Progenitor cell of endocrine pancreas (in vitro differentiated cells): Measurements from ENCODE around the gene CAAP1. TPM values are rescaled to one million over a fixed set of nuclear protein-coding genes. Genes with fewer than 3 reads are reported as not detected.

Source experiments
- DNase-seq: peaks from one replicate; pipeline ENCODE4 v3.0.0; 2021; ENCODE audit warnings: low spot score; ENCODE audit not compliant: unreplicated experiment
- H3K27ac Mint-ChIP-seq: 2 replicates; pipeline ENCODE4 v1.8.0; 2021; ENCODE audit warnings: mild to moderate bottlenecking, moderate library complexity, mixed read lengths
- H3K27me3 Mint-ChIP-seq: 2 replicates; pipeline ENCODE4 v1.8.0; 2021; ENCODE audit warnings: mixed read lengths
- H3K36me3 Mint-ChIP-seq: 2 replicates; pipeline ENCODE4 v1.8.0; 2022; ENCODE audit warnings: mixed read lengths; ENCODE audit not compliant: insufficient read depth
- H3K4me1 Mint-ChIP-seq: 2 replicates; pipeline ENCODE4 v1.8.0; 2021; ENCODE audit warnings: low read depth, mixed read lengths
- H3K4me3 Mint-ChIP-seq: 2 replicates; pipeline ENCODE4 v1.8.0; 2021; ENCODE audit warnings: low read depth, mild to moderate bottlenecking, moderate library complexity, mixed read lengths
- H3K9me3 Mint-ChIP-seq: 2 replicates; pipeline ENCODE4 v1.8.0; 2021; ENCODE audit warnings: low read depth, mixed read lengths
- CTCF ChIP-seq: fragments of 200-600 bp; sonication (generic); IDR thresholded peaks from one replicate; pipeline ENCODE4 v1.5.0; 2021; ENCODE audit warnings: antibody characterized with exemption, mild to moderate bottlenecking; ENCODE audit not compliant: unreplicated experiment
- total RNA-seq: library from RNA; stranded (reverse); gene quantifications from 2 replicates; pipeline ENCODE4 v1.2.1, GENCODE V29; 2021

CAAP1 gene
- total RNA-seq, 1 donor from 2014 or later: 25.1 TPM

- Mint-ChIP-seq H3K9me3 (peaks cover 8% of the 10 kb centered on the region), H3K4me3 (no peak overlapping the region), H3K27me3 (no peaks in the 10 kb centered on the region), H3K4me1 (peaks cover 4% of the 10 kb centered on the region), H3K27ac (no peak overlapping the region), H3K36me3 (peaks cover 14% of the 10 kb centered on the region)
- DNase-seq: no peak
- TF ChIP-seq CTCF: no peak
Observed at GRCh38 chr9:26935847-26936246, 43.2 kb upstream of the CAAP1 start.

DNA sequence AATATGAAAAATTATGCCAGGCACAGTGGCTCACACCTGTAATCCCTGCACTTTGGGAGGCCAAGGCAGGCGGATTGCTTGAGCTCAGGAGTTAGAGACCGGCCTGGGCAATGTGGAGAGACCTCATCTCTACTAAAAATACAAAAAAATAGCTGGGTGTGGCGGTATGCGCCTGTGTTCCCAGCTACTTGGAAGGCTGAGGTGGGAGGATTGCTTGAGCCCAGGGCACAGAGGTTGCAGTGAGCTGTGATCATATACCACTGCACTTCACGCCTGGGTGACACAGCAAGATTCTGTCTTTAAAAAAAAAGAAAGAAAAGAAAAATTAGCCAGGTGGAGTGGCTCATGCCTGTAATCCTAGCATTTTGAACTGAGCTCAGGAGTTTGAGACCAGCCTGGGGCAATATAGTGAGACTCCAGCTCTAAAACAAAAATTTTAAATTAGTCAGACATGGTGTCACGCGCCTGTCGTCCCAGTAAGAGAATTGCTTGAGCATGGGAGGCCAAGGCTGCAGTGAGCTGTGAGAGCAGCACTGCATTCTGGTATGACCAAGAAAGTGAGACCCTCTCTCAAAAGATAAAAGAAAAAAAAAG lies 36.4 kb upstream of the CAAP1 start:
- Mint-ChIP-seq H3K4me1 (peaks cover 1% of the 10 kb centered on the region), H3K27ac (peak overlapping the region; percentile 33), H3K9me3 (no peaks in the 10 kb centered on the region), H3K27me3 (no peaks in the 10 kb centered on the region), H3K4me3 (no peak overlapping the region), H3K36me3 (peaks cover 16% of the 10 kb centered on the region)
- TF ChIP-seq CTCF: no peak
- DNase-seq: no peak

GRCh38 chr9:26925609-26926008 lies 33.0 kb upstream of the CAAP1 start:
- Mint-ChIP-seq H3K27me3 (no peaks in the 10 kb centered on the region), H3K4me3 (no peak overlapping the region), H3K4me1 (peaks cover 1% of the 10 kb centered on the region), H3K9me3 (no peaks in the 10 kb centered on the region), H3K36me3 (peaks cover 19% of the 10 kb centered on the region), H3K27ac (peak overlapping the region; percentile 14)
- TF ChIP-seq CTCF: no peak
- no peak for DNase-seq

DNA sequence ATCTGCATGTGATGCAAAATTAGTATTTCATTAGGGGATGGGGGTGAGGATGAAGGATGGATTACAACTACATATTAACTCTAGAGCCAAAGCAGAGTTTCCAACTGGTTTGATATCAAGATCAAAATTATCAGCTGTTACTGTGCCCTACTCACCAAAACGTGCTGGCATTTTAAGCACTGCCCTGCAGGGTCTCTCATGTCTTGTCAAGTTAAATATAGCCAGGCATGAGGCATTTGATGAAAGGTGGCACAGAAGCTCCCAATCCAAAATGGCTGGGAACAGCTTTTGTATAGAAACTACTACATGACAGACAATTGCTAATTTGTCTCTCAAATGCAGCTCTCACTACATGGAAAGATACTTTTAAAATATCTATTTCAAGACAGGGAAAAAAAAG lies 27.1 kb upstream of the CAAP1 start:
- Mint-ChIP-seq H3K36me3 (peaks cover 27% of the 10 kb centered on the region), H3K27ac (no peak overlapping the region), H3K27me3 (no peaks in the 10 kb centered on the region), H3K9me3 (no peaks in the 10 kb centered on the region), H3K4me1 (no peaks in the 10 kb centered on the region), H3K4me3 (no peak overlapping the region)
- no peak for DNase-seq
- no peak for TF ChIP-seq CTCF

DNA sequence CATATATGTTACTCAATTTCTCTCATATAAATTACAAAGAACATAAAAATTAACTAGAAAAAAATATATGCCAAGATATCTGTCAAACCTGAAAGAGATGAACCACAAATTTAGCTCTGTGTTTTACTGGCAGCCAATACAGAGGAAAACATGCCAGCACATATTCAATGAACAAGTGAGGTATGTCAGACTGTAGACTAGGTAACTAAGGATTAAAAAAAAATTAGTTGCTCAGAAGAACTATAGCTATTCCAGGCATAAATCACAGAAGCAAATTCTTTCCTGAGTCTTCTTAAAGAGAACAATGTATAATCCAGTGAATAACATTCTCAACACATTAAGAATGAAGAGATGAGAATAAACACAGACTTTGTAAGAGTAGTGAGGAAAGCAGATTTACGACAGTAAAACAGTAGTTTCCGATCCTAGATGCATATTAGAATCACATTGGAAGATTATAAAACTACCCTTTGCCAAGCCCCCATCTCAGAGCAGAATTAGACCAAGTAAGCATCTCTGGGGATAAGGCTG lies 20.6 kb upstream of the CAAP1 start:
- H3K9me3 Mint-ChIP-seq: no peaks in the 10 kb centered on the region
- H3K4me1 Mint-ChIP-seq: no peaks in the 10 kb centered on the region
- TF ChIP-seq CTCF: no peak
- no peaks in the 10 kb centered on the region for H3K27me3 Mint-ChIP-seq
- no peak overlapping the region for H3K27ac Mint-ChIP-seq
- peaks cover 20% of the 10 kb centered on the region for H3K36me3 Mint-ChIP-seq
- no peak for DNase-seq
- no peak overlapping the region for H3K4me3 Mint-ChIP-seq
